Neural cell (in vitro differentiated cells): ENCODE measurements around the gene TEX38.

Experiments
- CTCF ChIP-seq: fragments of 450-650 bp; IDR thresholded peaks from 2 replicates; pipeline ENCODE4 v1.5.1; 2014; ENCODE audit warnings: antibody characterized with exemption, mild to moderate bottlenecking, moderate library complexity; ENCODE audit not compliant: poor library complexity, severe bottlenecking
- EP300 ChIP-seq: fragments of 450-650 bp; conservative IDR thresholded peaks from 2 replicates; pipeline ENCODE4 v1.6.1; 2014; ENCODE audit warnings: antibody characterized with exemption, mild to moderate bottlenecking, moderate library complexity; ENCODE audit not compliant: poor library complexity, severe bottlenecking
- POLR2AphosphoS5 ChIP-seq: IDR thresholded peaks from 2 replicates; pipeline ENCODE4 v1.6.1; 2012
- RAD21 ChIP-seq: fragments of 450-650 bp; conservative IDR thresholded peaks from 2 replicates; pipeline ENCODE4 v1.6.1; 2014; ENCODE audit warnings: antibody characterized with exemption, mild to moderate bottlenecking, moderate library complexity
- REST ChIP-seq: IDR thresholded peaks from 2 replicates; pipeline ENCODE4 v1.6.1; 2012; ENCODE audit warnings: borderline replicate concordance
- SMC3 ChIP-seq: fragments of 450-650 bp; conservative IDR thresholded peaks from 2 replicates; pipeline ENCODE4 v1.6.1; 2014; ENCODE audit warnings: antibody characterized with exemption, mild to moderate bottlenecking, moderate library complexity; ENCODE audit not compliant: poor library complexity
- TAF1 ChIP-seq: IDR thresholded peaks from 2 replicates; pipeline ENCODE4 v1.6.1; 2012; ENCODE audit warnings: low read depth

- no peak for TF ChIP-seq POLR2AphosphoS5
- no peak for TF ChIP-seq CTCF
- TF ChIP-seq REST = no peak
- no peak for TF ChIP-seq SMC3
- TF ChIP-seq EP300 = no peak
- TF ChIP-seq RAD21 = no peak
- TF ChIP-seq TAF1 = no peak
Observed at GRCh38 chr1:46681333-46682034, 9.8 kb downstream of the TEX38 start.
